ENCODE results near the gene CGB3.

Gene CGB3

DNA sequence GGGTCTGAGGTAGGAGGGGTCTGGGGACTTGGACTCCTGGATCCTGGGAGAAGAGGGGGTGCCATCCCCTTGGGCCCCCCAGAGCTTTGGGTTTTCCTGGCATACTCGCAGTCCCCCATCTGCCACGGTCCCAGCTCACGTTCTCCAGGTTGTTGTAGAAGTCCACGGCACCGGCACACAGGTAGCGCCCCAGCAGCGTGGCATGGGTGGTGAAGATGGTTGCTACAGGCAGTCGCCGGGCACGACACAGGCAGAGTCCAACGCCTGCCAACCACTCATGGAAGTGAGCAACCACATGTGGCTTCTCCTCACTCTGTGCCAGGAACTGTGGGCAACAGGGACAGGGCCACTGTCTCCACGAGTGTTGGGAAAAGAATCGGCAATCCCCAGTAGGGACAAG lies 38.4 kb downstream of the CGB3 start:
- no peak for DNase-seq

GRCh38 chr19:48982280-48982679 lies 41.9 kb downstream of the CGB3 start:
- no peak for DNase-seq

DNA sequence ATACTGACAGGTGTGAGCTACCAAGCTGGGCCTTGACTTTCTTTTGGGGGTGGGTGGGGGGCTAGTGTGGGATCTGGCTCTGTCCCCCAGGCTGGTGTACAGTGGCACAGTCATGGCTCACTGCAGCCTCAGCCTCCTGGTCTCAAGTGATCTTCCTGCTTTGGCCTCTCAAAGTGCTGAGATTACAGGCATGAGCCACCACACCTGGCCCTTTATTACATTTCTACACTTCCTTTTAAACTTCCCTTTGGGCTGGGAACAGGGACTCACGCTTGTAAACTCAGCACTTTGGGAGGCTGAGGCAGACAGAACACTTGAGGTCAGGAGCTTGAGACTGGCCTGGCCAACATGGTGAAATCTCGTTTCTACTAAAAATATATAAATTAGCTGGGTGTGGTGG lies 47.1 kb downstream of the CGB3 start:
- no peak for DNase-seq

DNA sequence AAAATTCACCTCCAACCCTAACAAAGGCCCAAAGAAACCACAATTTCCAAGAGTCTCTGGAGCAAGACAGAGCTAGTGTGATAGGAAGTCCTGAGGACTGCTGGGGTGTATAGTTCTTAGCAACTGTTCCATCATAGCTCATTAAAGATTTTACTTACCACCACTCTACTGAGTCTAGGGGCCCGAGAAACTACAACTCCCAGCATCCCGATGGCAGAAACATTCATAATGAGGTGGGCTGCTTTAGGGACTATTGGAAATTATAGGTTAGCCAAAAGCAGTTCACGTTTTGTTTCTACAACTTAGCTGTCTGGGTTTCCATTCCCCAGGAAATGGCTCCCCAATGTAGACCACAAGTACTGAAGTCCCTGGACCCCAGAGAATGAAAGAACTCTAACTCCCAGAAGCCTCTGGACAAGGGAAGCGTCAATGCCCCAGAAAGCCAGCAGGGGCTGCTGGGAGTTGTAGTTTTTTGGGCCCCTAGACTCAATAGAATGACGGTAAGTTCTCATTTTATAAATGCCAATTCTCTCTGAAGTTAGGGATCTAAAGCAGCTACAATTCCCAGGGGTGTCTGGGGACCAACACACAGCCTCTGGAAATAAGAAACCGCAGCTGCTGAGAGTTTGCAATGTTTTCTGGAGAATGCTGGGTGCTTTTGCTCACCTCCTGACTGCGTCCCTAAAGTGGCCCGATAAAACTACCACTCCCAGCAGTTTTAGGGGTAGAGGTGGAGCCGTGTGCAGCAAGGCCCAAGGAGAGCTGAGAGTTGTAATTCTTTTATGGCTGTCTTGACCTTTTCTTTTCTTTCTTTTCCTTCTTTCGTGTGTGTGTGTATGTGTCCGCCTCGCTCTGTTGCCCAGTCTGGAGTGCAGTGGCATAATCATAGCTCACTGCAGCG lies 47.9 kb downstream of the CGB3 start:
- peak; percentile 43 for DNase-seq
